Measurements from ENCODE around the gene USP30.

Gene USP30

DNA sequence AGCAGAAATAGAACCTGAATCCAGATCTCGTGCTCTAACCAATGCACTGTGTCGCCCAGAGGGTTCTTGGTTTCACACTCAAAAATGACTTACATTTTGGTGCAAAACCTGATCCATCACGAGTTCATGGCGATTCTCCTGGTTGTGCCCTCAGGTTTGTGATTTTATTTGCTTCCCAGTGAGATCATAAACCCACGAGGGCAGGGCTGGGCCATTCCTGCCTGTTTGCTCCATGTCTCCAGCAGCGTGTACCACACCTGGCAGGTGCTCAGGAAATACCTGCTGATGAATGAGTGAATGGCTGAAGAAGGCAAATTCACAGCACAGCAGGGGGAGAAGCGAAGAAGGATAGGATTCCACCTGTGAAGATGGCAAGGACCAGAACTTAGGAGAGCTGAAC is 73.4 kb downstream of the USP30 start:
- DNase-seq (ENCODE audit: extremely low read depth in 1 of 2, low read depth in 1 of 2) = no peak

DNA sequence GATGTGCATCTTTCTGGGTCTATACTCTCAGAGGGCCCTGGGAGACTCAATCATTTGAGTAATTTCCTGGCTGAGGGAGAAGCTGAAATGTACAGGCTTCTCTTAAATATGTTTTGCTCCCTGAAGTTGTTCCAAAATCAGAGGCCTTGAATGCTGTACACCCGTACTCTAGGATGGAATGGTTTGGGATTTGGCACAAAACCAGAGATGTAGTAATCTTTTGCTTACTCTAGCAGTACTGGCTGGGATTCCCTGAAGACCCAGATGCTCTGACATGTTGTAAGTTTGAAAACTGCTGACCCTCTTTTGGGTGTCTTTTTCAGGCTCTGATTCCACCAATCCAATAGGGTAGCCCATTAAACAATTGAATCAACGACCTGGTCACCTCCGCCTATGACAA is 74.4 kb downstream of the USP30 start:
- DNase-seq (ENCODE audit: extremely low read depth in 1 of 2, low read depth in 1 of 2) = no peak

DNA sequence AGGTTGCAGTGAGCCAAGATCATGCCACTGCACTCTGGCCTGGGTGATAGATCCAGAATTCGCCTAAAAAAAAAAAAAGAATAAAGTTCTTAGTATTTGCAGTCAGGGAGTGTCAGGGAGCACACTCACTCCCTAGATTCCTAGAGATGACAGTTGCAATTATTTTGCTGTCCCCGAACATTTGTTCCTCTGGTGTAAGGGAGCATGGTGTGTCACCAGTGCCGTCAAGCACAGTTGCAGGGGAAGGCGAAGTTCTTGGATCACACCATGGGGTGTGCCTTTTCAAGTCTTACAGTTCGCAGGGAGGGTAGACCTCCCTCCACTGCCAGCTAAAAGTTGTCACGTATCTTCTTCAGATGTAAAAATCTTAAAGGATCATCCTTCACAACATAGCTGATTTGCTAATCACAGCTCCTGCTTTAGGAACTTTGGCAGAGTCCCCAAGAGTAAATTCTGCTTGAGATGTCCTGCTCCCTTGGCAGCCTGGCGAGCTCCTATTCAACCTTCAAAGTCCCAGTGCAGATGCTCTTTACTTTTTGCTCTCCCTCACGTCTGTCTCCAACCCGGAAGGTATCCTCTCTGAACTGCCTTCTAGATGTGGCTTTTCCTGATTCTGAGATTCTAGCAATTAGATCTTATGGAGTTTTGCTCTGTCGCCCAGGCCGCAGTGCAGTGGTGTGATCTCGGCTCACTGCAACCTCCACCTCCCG is 75.3 kb downstream of the USP30 start:
- no peak for DNase-seq (ENCODE audit: extremely low read depth in 1 of 2, low read depth in 1 of 2)

GRCh38 chr12:109130297-109131153 is 78.1 kb downstream of the USP30 start:
- DNase-seq (ENCODE audit: extremely low read depth in 1 of 2, low read depth in 1 of 2) = no peak

DNA sequence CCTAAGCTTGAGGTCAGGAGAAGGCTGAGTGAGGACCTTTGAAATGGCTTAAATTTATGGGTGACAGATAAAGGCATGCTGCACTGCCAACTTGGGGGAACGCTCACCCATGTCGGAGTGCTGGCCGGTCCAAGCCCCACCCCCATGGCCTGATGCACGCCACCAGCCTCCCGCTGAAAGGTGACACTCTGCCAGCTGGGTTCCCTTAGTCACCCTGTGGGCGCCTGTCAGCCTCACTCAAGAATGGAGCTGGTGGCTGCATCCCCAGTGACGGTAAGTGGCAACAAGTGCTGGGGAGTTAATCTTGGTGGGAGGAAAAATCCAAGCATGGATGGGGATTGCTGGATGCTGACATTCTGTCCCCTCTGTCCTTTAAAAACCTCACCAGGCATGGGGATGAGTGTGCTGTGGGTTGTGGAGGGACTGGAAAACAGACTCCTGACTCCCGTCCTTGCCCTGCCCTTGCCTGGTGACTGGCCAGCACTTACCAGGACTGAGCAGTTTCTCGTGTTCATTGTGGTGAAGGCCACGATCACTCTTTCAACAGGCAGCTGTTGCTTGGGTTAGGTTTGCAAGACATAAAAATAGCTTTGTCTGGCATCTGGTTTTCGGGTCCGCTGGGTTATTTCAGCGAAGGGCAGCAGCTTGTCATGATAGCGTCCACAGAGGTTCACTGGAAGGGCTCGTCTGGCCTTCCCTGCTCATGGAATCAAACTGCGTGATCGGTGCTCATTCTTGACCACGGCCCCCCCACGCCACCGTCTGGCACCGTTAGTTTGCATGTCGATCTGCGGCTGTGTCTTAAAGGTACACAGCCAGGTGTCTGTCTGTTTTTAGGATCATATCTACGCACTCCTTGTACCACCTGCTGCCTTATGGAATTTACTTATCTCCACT is 79.0 kb downstream of the USP30 start:
- DNase-seq (ENCODE audit: extremely low read depth in 1 of 2, low read depth in 1 of 2) = no peak

- no peak for DNase-seq (ENCODE audit: extremely low read depth in 1 of 2, low read depth in 1 of 2)
Measured at GRCh38 chr12:109134186-109134917, 82.0 kb downstream of the USP30 start.

DNA sequence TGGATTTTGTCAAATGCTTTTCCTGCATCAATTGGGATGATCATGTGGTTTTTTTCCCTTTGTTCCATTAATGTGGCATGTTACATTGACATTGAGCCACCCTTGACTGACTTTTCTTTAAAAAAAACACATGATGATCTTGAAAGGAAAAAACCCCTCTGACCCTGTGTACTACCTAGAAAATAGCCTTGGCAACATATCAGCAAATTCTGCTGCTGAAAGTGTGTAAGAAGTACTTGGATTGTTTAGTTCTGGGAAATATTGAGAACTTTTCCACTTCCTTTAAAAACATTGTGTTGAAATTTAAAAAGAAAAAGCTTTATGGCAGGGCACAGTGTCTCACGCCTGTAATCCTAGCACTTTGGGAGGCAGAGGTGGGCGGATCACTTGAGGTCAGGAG is 84.7 kb downstream of the USP30 start:
- DNase-seq (ENCODE audit: extremely low read depth in 1 of 2, low read depth in 1 of 2) = no peak
